MM.1S (cell line): Measurements from ENCODE around the gene SPDEF.

Experiments used
- DNase-seq: peaks from one replicate; pipeline ENCODE4 v3.0.0-alpha.2; 2015
- H2AFZ ChIP-seq: fragments of 300-600 bp; sonication (generic); 2 replicates; pipeline ENCODE4 v1.6.0; 2016; ENCODE audit warnings: antibody characterized with exemption, low read length
- H3F3A ChIP-seq: fragments of 300-600 bp; sonication (generic); 2 replicates; pipeline ENCODE4 v1.6.1; 2016; ENCODE audit warnings: mild to moderate bottlenecking, antibody characterized with exemption, low read length, moderate library complexity, mixed read lengths; ENCODE audit not compliant: insufficient read depth
- H3K27ac ChIP-seq: fragments of 300-600 bp; sonication (generic); 2 replicates; pipeline ENCODE4 v1.5.1; 2016; ENCODE audit warnings: mild to moderate bottlenecking, low read length
- H3K27me3 ChIP-seq: fragments of 300-600 bp; sonication (generic); replicated peaks from 2 replicates; pipeline ENCODE4 v1.6.0; 2016; ENCODE audit warnings: low read length; ENCODE audit not compliant: insufficient read depth
- H3K36me3 ChIP-seq: fragments of 300-600 bp; sonication (generic); replicated peaks from 2 replicates; pipeline ENCODE4 v1.6.1; 2016; ENCODE audit warnings: mild to moderate bottlenecking, low read length, mixed read lengths; ENCODE audit not compliant: insufficient read depth
- H3K4me1 ChIP-seq: fragments of 300-600 bp; sonication (generic); 2 replicates; pipeline ENCODE4 v1.6.1; 2016; ENCODE audit warnings: low read length, mixed read lengths
- H3K4me2 ChIP-seq: fragments of 300-600 bp; sonication (generic); 2 replicates; pipeline ENCODE4 v1.6.0; 2016; ENCODE audit warnings: low read depth, low read length
- H3K4me3 ChIP-seq: fragments of 300-600 bp; sonication (generic); 2 replicates; pipeline ENCODE4 v1.5.1; 2016; ENCODE audit warnings: low read length, mixed read lengths
- H3K79me2 ChIP-seq: fragments of 300-600 bp; sonication (generic); 2 replicates; pipeline ENCODE4 v1.6.1; 2016; ENCODE audit warnings: mixed run types, low read length, mixed read lengths
- H3K9ac ChIP-seq: fragments of 300-600 bp; sonication (generic); 2 replicates; pipeline ENCODE4 v1.6.1; 2016; ENCODE audit warnings: low read length, mixed read lengths
- H3K9me2 ChIP-seq: fragments of 300-600 bp; sonication (generic); replicated peaks from 2 replicates; pipeline ENCODE4 v1.6.1; 2016; ENCODE audit warnings: mild to moderate bottlenecking, low read length, mixed read lengths; ENCODE audit not compliant: insufficient read depth
- H3K9me3 ChIP-seq: fragments of 300-600 bp; sonication (generic); replicated peaks from 2 replicates; pipeline ENCODE4 v1.6.1; 2016; ENCODE audit warnings: mild to moderate bottlenecking, low read length, mixed read lengths; ENCODE audit not compliant: insufficient read depth
- H4K20me1 ChIP-seq: fragments of 300-600 bp; sonication (generic); 2 replicates; pipeline ENCODE4 v1.6.1; 2016; ENCODE audit warnings: mild to moderate bottlenecking, low read length, moderate library complexity, mixed read lengths; ENCODE audit not compliant: insufficient read depth
- CTCF ChIP-seq: fragments of 300-600 bp; sonication (generic); IDR thresholded peaks from 2 replicates; pipeline ENCODE4 v1.5.1; 2016; ENCODE audit warnings: antibody characterized with exemption, low read length, mixed read lengths
- EZH2 ChIP-seq: fragments of 300-600 bp; sonication (generic); optimal IDR thresholded peaks from 2 replicates; pipeline ENCODE3; 2017; ENCODE audit warnings: low read depth, mild to moderate bottlenecking, antibody characterized with exemption, low read length, mixed read lengths
- EZH2phosphoT487 ChIP-seq: fragments of 300-600 bp; sonication (generic); IDR thresholded peaks from 2 replicates; pipeline ENCODE4 v1.6.1; 2018; ENCODE audit warnings: antibody characterized with exemption, low read length

SPDEF gene

GRCh38 chr6:34509782-34510181 lies 46.3 kb downstream of the SPDEF start:
- Histone ChIP-seq H3F3A (no peaks in the 10 kb centered on the region), H3K27ac (no peak overlapping the region), H3K4me1 (no peaks in the 10 kb centered on the region), H3K79me2 (no peaks in the 10 kb centered on the region; the same call in 1 of the 2 replicates), H3K9me2 (no peaks in the 10 kb centered on the region), H3K36me3 (no peaks in the 10 kb centered on the region), H3K9me3 (no peaks in the 10 kb centered on the region), H3K27me3 (no peaks in the 10 kb centered on the region), H3K4me3 (no peak overlapping the region), H4K20me1 (no peaks in the 10 kb centered on the region), H3K9ac (no peak overlapping the region), H3K4me2 (no peak overlapping the region), H2AFZ (no peak overlapping the region)
- no peak for DNase-seq
- no peak for TF ChIP-seq CTCF
- TF ChIP-seq EZH2 = no peak
- TF ChIP-seq EZH2phosphoT487 = no peak

GRCh38 chr6:34508425-34508824 lies 47.7 kb downstream of the SPDEF start:
- DNase-seq = no peak
- no peaks in the 10 kb centered on the region for H4K20me1 ChIP-seq
- H3K27ac ChIP-seq = no peak overlapping the region
- H3K4me1 ChIP-seq = no peaks in the 10 kb centered on the region
- no peaks in the 10 kb centered on the region for H3K27me3 ChIP-seq
- no peak for TF ChIP-seq EZH2phosphoT487
- TF ChIP-seq CTCF = no peak
- no peak for TF ChIP-seq EZH2
- no peaks in the 10 kb centered on the region for H3K9me2 ChIP-seq
- H3K9ac ChIP-seq = no peak overlapping the region
- H3K4me3 ChIP-seq = no peak overlapping the region
- no peaks in the 10 kb centered on the region for H3K9me3 ChIP-seq
- H3K36me3 ChIP-seq = no peaks in the 10 kb centered on the region
- H3F3A ChIP-seq = no peaks in the 10 kb centered on the region
- H3K79me2 ChIP-seq = no peaks in the 10 kb centered on the region
- no peak overlapping the region for H2AFZ ChIP-seq
- H3K4me2 ChIP-seq = no peak overlapping the region

GRCh38 chr6:34506718-34507117 lies 49.4 kb downstream of the SPDEF start:
- H3K9me2 ChIP-seq = no peaks in the 10 kb centered on the region
- no peaks in the 10 kb centered on the region for H3F3A ChIP-seq
- no peak for DNase-seq
- H3K27me3 ChIP-seq = no peaks in the 10 kb centered on the region
- TF ChIP-seq EZH2 (no peak), EZH2phosphoT487 (no peak), CTCF (no peak)
- H3K4me1 ChIP-seq = no peaks in the 10 kb centered on the region
- no peaks in the 10 kb centered on the region for H3K79me2 ChIP-seq
- no peaks in the 10 kb centered on the region for H3K9me3 ChIP-seq
- no peak overlapping the region for H3K27ac ChIP-seq
- no peaks in the 10 kb centered on the region for H3K36me3 ChIP-seq
- no peak overlapping the region for H3K4me3 ChIP-seq
- no peak overlapping the region for H3K4me2 ChIP-seq
- H2AFZ ChIP-seq = no peak overlapping the region
- no peak overlapping the region for H3K9ac ChIP-seq
- H4K20me1 ChIP-seq = no peaks in the 10 kb centered on the region
